Measurements from ENCODE around the gene CP. TPM values are rescaled to one million over a fixed set of nuclear protein-coding genes. Genes with fewer than 3 reads are reported as not detected.
A peak's percentile ranks its signal among the peaks of the same experiment; 100 is the strongest.

Gene CP
- total RNA-seq, 1 donor from 2014 or later, result not detected

DNA sequence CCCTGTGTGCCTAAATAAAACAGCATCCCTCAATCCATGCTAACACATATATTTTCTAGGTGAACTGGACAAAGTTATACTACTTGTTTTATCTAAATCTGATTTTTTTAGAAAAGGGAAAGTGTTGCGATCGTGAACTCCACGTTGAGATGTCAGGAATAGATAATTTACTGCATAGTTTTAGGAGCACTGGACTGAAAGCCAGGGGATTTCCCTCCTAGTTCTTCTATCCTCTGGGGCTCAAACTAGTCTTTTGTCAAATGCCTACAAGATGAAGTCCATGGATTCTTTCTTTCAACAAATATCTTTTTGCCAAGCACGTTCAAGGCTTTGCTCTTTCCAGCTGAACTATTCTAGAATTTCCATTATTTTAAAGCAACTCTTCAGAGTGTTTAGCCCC lies 92.8 kb downstream of the CP start:
- Mint-ChIP-seq H3K27ac (peak overlapping the region; percentile 30), H3K27me3 (ENCODE audit: insufficient read depth) (peaks cover 33% of the 10 kb centered on the region), H3K9me3 (no peaks in the 10 kb centered on the region), H3K4me1 (ENCODE audit: low read depth) (peaks cover 39% of the 10 kb centered on the region), H3K36me3 (ENCODE audit: low read depth) (peaks cover 9% of the 10 kb centered on the region), H3K4me3 (peak overlapping the region; percentile 92)
- intact Hi-C loops (cut with micrococcal nuclease), result loop anchor here (1.0 to 2.0 kb wide), 9 partner anchors 9 to 684 kb away; partner anchors contain the start of genes GYG1, HLTF and RNF13
- no peak for DNase-seq (ENCODE audit: low spot score)

- no peak for DNase-seq (ENCODE audit: low spot score)
- Mint-ChIP-seq H3K4me3 (no peak overlapping the region), H3K9me3 (no peaks in the 10 kb centered on the region), H3K27me3 (ENCODE audit: insufficient read depth) (peaks cover 28% of the 10 kb centered on the region), H3K27ac (no peak overlapping the region), H3K4me1 (ENCODE audit: low read depth) (peaks cover 5% of the 10 kb centered on the region), H3K36me3 (ENCODE audit: low read depth) (no peaks in the 10 kb centered on the region)
- intact Hi-C loops (cut with micrococcal nuclease), result no loop called here
These were observed 98.7 kb downstream of the CP start for GRCh38 chr3:149122721-149123578.

Other genes with a start within 250 kb of the CP start
- gene GYG1, start 230.3 kb downstream of the CP start, total RNA-seq, result 33.6 and 34.1 TPM in 2 replicates
- gene HLTF, start 135.3 kb downstream of the CP start, total RNA-seq, result 19.7 and 22.6 TPM in 2 replicates
- 15.8 and 17.3 TPM in 2 replicates for gene HPS3, start 92.2 kb downstream of the CP start, total RNA-seq
- gene TM4SF18, start 111.8 kb upstream of the CP start, total RNA-seq, result not detected in 2 replicates
- 0.13 and 0.22 TPM in 2 replicates for gene TM4SF1, start 155.8 kb upstream of the CP start, total RNA-seq